Hematopoietic multipotent progenitor cell treated with erythropoietin and hydrocortisone succinate and interleukin-3 and kit ligand, for 6 days (in vitro differentiated cells): ENCODE measurements around the gene NRXN3.

Experiments
- DNase-seq: peaks from one replicate; pipeline ENCODE4 v3.0.0-alpha.2; 2015

Gene NRXN3

DNA sequence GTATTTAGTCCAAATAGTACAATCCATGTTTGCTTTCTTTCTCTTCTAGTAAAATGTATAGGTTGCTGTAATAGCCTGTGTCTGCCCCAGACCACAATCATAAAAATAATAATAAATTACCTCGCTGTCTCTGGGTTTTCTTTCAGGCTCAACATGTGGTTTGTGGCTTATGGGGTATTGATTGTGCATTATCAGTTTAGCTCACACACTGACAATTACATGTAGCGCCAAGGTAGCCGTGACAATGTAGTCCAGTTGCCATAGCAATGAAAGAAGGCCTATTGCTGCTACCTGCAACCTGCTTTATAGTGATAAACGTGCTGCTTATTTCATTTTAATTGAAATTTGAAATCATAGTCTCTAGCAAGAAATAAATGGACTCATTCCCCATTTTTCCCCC lies 1009.8 kb downstream of the NRXN3 start:
- DNase-seq: no peak

DNA sequence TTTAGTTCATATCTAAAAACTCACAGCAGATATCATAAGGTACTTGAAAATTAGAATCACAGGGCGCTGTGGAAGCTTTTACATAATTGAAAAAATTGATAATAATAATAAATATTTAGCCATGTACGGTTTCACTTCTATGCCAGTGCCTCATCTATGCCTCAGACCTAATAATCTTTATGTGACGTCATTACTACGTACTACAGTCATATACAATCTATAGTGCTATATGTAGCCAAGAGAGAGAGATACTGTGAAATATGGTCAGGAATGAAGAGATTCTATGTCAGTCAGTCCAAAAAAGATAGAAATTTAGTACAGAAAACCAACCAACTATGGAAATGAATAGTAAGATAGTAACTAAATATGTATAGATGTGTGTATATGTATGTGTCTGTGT lies 1010.5 kb downstream of the NRXN3 start:
- DNase-seq: no peak

DNA sequence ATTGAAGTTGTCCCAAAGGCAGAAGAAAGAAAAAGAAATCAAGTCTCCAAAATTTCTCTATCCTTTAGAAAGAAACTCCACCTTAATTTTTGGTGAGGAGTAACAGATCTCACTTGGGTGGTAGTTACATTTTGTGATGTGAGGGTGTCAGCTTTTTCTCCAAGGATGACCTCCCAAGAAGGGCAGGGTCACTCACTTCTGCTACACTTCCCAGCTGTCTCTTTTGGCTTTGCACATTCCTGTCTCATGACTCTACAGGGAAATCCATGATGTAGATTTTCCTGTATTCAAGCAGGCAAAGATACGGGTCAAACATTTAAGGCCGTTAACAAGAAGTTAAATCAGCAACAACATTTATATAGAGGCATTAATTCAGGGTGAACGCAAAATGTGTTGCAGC lies 1016.4 kb downstream of the NRXN3 start:
- DNase-seq: no peak

DNA sequence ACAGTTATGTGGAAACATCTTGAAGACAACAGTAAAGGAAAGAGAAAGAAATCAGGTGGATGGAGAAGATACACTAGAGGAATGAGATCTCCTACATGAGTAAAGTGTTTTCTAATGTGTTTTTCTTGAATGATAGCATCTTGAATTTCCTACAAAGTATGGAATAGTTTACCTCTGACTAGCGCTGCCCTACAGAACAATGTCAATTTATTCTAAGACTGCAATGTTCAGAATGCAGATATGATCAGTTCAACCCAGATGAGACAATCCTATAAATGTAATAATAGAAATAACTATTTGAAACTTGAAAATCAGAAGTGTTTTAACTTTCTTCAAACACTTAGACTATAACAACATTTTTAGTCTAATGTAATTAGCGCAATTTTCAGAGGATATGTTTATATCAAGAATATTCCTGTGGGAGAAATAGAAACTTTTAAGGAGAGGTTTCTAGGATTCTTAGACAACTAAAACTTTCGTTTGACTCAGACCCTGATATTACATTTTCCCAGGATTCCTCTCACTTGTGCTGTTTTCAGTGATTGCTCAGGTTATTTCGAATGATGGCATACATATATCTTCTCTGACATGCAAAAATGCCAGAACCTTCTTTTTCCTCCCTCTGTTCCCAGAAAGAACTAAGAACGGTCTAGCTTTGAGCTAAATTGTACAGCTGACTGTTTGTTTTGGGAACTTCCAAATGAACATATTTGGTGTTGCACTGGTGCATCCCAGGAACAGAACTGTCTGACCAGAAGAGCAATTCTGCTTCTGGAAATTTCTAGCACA lies 1023.7 kb downstream of the NRXN3 start:
- DNase-seq: no peak

DNA sequence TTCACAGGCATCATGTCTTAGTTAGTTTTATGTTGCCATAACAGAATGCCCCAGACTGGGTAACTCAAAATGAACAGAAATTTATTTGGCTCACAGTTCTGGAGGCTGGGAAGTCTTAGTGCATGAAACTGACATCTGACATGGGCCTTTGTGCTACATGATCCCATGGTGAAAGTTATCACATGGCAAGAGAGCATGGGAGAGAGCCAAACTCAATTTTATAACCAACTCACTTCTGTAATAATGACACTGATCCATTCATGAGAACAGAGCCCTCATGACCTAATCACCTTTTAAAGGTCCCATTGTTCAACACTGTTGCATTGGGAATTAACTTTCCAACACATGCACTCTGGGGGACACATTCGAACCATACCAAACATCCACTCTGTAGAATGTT lies 1026.0 kb downstream of the NRXN3 start:
- no peak for DNase-seq

DNA sequence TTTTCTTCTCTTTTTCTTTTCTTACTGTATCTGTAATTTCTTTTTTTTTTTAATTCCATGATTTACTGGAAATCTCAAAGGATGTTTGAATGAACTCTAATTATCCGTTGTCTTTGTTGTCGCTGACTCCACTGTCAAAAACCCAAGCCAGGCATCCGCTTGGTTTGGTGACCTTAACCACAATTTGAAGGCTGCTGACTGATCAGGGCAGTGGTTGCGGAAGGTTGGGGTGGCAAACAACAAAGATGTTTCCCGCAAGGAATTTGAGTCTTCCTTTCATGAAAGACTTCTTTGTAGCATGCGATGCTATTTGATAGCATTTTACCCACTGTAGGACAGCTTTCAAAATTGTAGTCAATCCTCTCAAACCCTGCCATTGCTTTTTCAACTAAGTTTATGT lies 1027.3 kb downstream of the NRXN3 start:
- DNase-seq: no peak

DNA sequence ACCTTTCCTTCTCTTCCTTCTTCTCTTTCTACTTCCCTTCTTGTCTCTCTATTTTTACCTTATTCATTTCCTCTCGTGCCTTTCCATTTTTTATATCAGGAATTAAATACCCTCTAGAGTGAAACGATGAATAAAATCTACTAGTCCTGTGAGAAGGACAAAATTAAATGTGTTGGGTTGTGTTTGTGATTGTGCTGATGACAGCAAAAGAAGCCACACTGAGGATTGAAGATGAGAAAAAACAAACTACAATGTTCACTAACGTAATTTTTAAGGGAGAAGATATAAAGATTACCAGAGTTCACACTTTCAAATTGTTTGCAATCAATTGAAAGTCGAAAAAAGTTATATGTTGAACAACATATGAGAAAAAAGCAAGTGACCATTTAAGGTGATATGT lies 1029.0 kb downstream of the NRXN3 start:
- no peak for DNase-seq

DNA sequence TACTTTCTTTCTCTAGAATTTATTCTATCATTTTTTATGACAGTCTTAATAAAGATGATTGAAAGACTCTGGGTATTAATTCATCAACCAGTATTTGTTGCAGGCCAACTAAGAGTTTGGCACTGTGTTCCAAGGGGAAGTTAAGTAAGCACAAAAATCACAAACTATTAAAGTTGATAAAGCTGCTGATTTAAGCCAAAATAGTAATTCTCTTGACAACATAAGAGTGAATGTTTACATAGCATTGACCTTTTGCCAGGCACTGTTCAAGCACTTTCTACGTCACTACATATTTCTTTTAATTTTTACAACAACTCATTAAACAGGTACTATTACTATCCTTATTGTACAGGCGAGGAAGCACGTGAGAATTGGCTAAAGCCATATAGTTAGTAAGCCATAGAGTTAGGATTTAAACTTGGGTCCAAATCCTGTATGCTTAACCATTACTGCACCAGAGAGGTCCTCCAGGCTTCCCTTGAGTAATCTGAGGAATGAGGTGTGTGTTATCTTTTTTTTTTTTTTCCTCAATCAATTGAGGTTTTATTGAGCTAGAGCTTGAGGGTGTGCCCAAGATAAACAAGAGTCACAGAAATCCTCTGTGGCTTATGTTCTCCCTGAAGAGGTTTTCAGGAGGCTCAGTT lies 1031.5 kb downstream of the NRXN3 start:
- DNase-seq: no peak

DNA sequence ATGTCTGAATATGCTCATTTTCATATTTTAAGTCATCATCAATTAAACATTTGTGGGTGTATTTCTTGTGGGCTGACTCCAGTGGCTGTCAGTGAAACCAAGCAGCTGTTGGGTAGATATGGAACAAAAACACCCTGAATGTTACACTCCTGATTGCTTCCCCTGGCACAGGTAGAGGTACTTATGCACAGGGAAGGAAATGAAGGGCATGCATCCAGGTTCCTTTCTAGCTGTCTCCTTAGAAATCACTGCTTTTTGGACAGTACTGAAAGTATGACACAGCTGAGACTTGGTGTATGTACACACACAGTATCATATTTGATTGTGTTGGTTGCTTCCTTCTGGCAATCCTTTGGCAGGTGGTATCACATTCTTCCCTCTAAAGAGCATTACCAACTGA lies 1034.4 kb downstream of the NRXN3 start:
- DNase-seq: no peak

DNA sequence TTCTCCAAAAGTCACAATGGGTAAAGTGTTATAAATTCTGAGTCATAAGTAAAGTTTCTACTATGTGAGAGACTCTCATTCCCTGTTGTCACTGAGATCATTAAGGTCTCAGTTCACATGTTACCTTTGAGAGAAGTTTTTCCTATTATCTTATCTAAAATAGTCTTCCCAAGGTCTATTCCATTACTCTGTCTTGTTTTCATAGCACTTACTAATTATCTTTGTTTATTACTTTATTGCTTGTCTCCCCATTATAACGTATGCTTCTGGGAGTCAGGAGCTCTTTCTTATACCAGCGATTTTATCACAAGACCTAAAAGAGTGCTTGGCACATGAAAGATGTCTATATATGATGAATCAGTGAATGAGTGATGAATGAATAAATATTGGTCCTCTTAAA lies 1039.2 kb downstream of the NRXN3 start:
- no peak for DNase-seq

DNA sequence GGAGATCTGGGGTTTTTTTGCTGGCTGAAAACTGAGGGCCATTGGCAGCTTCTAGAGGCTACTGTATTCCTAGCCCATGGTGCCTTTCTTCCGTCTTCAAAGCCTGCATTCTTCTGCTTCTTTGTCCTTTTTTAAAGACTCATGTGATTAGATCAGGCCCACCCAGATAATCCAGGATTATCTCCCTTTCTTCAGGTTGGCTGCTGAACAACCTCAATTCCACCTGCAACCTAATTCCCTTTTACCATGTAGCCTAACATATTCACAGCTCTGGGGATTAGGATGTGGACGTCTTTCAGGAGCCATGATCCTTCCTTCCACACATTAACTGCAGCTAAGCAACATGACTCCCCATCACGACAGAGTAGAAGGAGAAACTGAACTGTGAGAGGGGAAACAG lies 1055.6 kb downstream of the NRXN3 start:
- no peak for DNase-seq

DNA sequence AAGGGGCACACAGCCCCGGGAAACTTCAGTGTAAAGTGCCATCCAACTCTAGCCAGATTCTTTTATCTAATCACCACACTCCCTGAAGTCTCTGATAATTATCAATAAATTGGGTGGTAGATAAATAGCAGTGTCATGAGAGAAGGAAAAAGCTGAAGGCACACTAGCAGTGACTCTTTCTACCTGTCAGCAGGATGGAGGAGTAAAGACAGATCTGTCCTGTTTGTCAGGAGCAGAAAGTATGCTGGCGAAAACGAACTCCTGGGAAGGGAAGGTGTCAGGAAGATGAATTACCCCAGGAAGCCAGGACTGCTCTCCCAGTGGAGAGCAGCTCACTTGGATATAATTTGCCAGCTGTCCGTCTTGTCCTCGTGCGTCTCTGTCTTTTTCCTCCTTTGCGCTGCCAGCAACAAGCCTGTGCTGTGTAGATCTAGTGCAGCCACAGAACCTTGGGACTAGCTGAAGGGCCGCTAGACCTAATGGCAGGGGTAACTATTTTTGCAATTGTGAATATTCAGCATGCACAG lies 1059.3 kb downstream of the NRXN3 start:
- no peak for DNase-seq

DNA sequence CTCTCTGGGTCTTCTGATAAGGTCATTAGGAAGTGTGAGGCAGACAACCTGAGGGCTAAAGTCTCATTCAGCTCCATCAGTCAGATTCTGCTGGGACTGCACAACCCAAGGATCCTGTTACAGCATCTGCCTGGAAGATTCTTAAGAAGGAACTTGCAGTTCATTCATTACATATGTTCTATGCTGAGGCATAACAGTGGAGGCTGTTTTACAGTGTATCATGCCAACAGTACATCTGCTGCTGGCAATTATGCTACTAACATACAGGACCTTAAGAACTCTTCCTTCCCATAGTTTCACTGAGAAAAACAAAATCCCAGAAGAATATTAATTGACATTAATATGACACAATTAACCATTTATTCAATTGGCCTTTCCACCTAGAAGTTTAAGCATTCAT lies 1072.5 kb downstream of the NRXN3 start:
- DNase-seq: no peak

DNA sequence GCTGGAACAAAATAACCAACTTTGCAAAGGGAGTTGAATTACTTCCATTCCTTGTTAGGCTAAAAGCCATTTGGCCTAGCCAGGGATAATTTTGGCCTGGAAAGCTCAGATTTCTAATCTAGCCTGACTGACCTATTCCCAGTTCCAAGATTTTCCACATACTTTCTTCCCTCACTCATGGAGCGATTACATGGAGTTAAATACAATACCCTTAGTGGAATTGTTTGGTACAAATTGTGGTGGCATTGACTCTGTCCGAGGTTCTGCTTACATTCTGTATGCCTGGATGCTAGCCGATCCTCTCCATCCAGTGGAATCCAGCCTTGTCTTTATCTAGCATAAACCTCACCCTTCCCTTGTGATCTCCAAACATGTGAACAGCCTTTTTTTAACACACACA lies 1076.0 kb downstream of the NRXN3 start:
- DNase-seq: no peak

DNA sequence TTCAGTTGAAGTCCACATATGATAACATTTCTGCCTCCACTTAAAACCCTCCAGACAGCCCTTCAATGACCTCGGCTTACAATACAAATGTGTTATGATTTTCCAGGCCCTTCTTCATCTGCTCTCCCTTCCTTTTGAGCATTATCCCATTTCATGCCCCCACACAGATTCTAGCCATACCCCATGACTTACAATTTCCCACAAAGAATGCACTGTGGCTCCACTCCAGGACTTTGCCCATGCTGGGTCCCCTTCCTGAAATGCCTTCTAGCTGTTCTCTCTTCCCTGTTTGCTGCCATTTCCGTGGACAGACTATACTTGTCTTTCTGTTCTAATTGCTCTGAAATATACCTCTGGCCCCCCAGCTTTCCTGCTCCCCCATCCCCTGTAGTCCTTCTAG lies 1078.0 kb downstream of the NRXN3 start:
- DNase-seq: no peak

DNA sequence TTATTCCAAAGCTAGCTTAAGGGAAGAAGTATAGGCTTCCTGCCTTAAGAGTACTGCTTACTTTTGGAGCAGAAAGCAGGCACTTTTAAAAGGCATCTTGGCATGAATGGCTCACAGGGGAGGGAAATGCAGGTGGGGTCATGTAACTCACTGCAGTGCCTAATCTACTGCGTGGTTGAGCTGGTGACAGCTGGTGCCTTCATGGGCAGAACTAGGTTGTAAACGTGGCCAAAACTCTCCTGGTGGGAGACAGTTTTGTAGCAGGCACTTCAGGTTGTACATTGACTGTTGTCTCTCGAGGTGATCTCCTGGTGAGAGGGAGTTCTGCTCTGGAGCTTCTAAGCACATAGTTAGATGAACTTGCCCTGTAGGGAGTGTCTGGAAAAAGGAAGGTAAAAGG lies 1078.6 kb downstream of the NRXN3 start:
- DNase-seq: no peak

DNA sequence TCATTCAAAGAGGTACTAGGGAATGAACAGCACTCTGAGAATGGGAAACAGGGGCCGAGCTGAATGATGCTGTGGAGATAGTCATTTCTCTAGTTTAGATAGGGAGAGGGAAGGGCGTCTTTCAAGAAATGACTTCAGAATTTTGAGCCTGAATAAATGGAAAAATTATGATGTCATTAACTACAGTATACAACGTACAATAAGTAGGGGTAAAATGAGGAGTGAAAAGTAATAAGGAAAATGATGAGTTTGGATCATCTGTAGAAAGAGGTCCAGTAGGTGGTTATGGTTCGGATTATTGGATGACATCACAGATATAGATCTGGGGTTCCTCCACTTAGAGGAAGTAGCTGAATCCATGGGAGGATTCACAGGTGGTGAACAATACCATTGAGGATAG lies 1081.1 kb downstream of the NRXN3 start:
- DNase-seq: no peak

DNA sequence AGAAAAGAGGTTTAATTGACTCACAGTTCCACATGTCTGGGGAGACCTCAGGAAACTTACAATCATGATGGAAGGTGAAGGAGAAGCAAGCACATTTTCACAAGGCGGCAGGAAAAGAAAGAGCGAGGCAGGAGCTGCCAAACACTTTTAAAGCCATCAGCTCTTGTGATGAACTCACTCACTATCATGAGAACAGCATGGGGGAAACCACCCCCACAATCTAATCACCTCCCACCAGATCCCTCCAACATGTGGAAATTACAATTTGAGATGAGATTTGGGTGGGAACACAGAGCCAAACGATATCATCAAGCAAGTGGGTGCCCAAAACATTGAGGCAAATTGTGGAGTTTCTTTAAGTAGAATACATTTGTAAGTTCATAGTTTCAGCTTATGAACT lies 1083.4 kb downstream of the NRXN3 start:
- no peak for DNase-seq

DNA sequence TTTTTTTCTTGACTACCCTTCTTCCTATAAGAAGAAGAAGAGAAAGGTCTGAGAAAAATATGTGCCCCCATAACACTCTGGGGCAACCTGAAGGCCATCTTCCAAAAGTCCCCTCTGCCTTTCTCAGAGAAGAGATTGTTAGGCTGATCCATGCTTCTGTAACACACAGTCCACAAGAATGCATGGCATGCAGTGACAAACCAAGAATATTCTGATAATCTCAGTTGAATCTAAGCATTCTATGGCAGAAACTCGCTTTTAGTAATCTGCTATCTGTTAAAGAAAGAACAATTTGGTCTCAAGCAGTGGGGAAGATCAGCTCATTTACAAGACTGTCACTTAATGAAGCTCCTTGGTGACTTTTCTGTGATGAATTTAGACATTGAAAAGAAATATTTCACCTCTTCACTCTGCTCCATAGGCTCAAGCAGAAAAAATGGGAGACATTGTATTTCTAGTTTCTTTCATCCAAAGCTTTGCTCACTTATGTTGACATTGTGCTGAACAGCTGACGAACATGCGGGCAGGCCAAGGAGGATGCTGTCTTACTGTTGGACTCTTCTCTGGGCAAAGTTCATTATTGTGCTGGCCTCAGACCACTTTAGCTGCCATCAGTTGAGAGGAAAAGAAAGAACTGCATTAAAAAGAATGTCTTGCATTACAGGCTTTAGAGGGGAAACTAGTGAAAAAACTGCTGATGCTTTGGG lies 1084.0 kb downstream of the NRXN3 start:
- no peak for DNase-seq

DNA sequence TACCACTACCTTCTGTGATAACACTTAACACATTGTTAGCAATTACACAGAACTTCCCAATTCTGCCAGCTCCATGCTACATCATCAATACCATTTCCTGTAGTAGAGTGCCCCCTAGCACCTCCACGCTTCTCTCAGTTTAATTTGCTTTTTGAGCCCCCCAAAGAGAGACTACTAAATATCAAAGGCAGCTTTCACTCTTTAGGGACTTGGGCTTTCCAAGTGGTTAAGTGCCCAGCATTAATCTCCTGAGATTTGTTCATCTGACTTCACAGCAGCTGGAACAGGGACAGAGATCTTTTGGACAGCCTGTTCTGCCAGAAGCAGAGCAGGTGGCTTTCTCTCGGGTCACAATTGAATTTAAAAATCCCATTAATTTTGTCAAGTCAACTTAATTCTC lies 1086.2 kb downstream of the NRXN3 start:
- peak; percentile 9 for DNase-seq

DNA sequence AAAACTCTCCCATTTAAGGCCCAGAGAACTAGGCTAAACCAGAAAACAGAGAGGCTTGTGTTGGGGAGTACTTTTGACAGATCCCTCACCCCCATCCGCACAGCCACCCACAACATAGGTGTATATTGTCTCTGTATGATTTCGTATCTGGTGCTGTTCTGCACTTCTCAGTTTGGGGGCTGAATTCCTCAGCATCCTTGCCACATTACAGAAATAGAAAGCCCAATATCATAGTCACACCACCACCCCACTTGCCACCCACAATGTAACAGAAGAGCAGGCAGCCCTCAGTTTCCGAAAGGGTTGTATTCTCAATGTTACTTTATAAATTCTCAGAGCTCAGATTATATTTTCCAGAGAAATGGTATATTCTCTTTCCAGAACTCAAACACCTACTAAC lies 1090.2 kb downstream of the NRXN3 start:
- DNase-seq: no peak

DNA sequence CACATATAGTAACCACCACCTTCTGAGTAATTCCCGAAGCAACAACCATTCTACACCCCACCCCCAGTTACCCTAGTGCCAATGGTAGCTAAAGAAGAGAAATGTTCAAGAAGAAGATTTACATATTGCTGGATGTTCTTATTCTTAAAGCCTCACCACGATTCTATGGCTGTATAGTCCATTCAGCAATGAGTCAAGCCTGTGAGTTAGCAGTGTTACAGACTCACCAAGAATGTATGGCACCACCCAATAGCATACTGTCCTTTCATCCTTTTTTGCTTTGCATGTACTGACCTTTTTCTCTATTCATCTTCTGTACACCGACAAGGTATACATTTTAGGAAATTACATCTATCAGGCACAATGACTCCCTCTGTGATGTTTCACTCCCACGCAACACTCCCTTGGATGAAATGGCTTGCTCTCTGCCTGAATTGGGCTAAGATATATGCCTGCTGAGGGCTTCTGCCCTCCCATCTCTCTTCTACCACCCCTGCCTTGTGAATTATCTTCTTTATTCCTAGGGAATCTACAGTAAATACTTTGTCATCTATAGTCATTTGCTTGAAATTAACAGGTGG lies 1095.3 kb downstream of the NRXN3 start:
- DNase-seq: no peak

DNA sequence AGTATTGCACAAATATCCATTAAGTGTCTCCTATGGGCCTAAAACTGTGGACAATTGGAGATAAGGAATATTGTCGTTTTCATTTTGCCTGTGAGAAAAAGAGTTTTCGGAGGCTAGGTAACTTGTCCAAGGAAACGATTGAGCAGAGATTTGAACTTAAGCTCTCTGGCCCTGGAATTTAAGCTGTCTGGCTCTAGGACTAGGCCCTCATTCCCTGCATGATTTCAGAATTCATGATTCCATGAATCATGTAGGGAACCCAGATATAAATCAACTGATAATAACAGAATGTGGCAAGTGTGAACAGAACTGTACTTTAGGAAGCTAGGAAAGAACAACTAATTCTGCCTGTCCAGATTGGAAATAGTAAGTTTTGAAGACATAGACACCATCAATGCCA lies 1100.2 kb downstream of the NRXN3 start:
- no peak for DNase-seq

DNA sequence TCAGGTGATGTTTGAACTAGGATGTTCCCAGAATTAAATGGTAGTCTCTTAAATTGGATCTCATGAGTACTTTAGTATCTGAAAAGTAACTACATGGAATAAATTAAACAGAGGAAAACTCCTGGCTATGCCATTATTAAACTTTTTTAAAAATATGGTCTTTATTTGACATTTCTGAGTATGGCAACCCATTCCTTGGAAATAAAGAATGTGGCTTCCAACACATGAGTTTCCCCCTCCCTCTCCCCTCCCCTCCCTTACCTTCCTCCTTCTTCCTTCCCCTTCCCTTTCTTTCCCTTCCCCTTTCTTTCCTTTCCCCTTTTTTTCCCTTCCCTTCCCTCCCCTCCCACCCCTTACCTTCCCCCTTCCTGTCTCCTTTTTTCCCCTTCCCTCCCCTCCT lies 1100.9 kb downstream of the NRXN3 start:
- no peak for DNase-seq
